ENCODE data around the gene XRCC1. TPM values are rescaled to one million over a fixed set of nuclear protein-coding genes. Genes with fewer than 3 reads are reported as not detected.

The XRCC1 gene
- total RNA-seq, 1 donor from 2014 or later = 20.9 TPM

DNA sequence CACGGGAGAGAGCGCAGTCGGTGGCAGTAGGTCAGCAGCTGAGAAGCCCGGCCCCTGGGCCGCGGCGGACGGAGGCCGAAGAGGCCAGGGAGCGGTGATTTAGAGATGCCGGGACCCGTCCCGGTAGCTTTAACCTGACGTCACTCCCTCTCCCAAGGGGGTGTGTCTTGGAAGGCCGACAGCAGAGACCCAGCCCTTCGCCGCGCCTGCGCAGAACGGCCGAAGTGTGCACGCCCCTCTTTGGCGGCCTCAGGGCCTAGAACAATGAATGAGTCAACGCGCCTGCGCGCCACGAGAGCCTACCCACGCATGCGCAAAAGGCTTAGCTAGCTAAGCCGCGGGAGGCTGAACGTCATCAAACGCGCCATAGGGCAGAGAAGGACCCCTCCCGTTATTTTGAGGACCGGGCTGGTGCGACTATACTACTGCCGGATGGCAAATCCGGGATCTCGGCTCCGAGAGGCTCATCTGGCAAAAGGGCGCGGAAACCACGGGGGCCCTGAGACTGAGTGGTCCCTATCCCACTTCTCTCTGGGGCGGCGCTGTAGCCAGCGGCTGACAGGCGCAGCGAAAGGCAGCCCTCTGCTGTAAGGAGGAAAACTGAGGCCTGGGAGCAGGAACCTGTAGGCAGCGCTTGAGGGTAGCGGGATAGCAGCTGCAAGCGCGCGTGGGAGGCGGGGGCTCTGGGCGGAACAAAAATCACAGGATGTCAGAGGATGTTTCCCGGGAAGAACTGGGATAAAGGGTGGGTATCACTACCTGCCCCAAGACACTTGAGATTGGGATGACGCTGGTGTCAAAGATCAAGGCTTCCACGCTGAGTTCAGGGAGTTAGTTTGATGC is 20.9 kb upstream of the XRCC1 start, which contains the start of the genes IRGQ and ZNF576:
Gene IRGQ (minus strand): TSS at position 136 of the 843 bp plus-strand sequence. CDS start 796 bp downstream, outside the sequence.
Gene ZNF576 (plus strand): TSS at position 597 of the 843 bp plus-strand sequence. CDS start 514 bp downstream, outside the sequence.
- peak; percentile 99 to 100 for DNase-seq (ENCODE audit: extremely low spot score in 2 of 2)
- Histone ChIP-seq H3K4me3 (peak within 1 kb of the TSS; percentile 62 to 64), H3K9me3 (no peaks in the 10 kb centered on the region), H3K27me3 (no peaks in the 10 kb centered on the region), H3K27ac (peak within 1 kb of the TSS; percentile 96), H3K36me3 (peaks cover 0 to 35% of the 10 kb centered on the region in 2 donors), H3K4me1 (peaks cover 39% of the 10 kb centered on the region)
- intact Hi-C loops (cut with DNase I) = no loop called here
- TF ChIP-seq, protein P1, sequence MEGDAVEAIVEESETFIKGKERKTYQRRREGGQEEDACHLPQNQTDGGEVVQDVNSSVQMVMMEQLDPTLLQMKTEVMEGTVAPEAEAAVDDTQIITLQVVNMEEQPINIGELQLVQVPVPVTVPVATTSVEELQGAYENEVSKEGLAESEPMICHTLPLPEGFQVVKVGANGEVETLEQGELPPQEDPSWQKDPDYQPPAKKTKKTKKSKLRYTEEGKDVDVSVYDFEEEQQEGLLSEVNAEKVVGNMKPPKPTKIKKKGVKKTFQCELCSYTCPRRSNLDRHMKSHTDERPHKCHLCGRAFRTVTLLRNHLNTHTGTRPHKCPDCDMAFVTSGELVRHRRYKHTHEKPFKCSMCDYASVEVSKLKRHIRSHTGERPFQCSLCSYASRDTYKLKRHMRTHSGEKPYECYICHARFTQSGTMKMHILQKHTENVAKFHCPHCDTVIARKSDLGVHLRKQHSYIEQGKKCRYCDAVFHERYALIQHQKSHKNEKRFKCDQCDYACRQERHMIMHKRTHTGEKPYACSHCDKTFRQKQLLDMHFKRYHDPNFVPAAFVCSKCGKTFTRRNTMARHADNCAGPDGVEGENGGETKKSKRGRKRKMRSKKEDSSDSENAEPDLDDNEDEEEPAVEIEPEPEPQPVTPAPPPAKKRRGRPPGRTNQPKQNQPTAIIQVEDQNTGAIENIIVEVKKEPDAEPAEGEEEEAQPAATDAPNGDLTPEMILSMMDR (IDR thresholded peaks at IDR 0.05) = no peak
- TF ChIP-seq POLR2A (IDR thresholded peaks at IDR 0.05) = peak; percentile 20 to 90
- peak; percentile 98 to 100 for TF ChIP-seq POLR2AphosphoS5 (IDR thresholded peaks at IDR 0.05; ENCODE audit: insufficient read depth in 1 of 2, low read depth in 1 of 2)

DNA sequence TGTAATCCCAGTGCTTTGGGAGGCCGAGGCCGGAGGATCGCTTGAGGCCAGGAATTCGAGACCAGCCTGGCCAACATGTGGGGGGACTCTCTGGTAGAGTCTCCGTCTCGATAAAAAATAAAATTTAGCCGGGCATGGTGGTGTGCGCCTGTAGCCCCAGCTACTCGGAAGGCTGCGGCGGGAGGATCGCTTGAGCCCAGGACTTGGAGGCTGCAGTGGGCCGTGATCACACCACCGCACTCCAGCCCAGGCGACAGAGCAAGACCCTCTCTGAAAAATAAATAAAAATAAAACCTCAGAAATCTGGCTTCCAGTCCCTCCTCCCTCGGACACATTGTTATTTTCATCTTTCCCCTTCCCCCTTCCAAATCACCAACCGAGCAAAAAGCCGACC is 20.3 kb upstream of the XRCC1 start:
- Histone ChIP-seq H3K36me3 (peaks cover 0 to 38% of the 10 kb centered on the region in 2 donors), H3K9me3 (no peaks in the 10 kb centered on the region), H3K4me1 (peaks cover 39% of the 10 kb centered on the region), H3K4me3 (peak overlapping the region; percentile 52 to 62), H3K27ac (peak overlapping the region; percentile 96), H3K27me3 (no peaks in the 10 kb centered on the region)
- TF ChIP-seq POLR2A (IDR thresholded peaks at IDR 0.05) (no peak), POLR2AphosphoS5 (IDR thresholded peaks at IDR 0.05; ENCODE audit: insufficient read depth in 1 of 2, low read depth in 1 of 2) (no peak)
- TF ChIP-seq, protein P1 (IDR thresholded peaks at IDR 0.05) = peak in 1 of 3 experiments; percentile 13
- intact Hi-C loops (cut with DNase I) = no loop called here
- no peak for DNase-seq (ENCODE audit: extremely low spot score in 2 of 2)

- Histone ChIP-seq H3K4me1 (peaks cover 39% of the 10 kb centered on the region), H3K9me3 (no peaks in the 10 kb centered on the region), H3K4me3 (peak overlapping the region; percentile 52 to 62), H3K27ac (peak overlapping the region; percentile 96), H3K27me3 (no peaks in the 10 kb centered on the region), H3K36me3 (peaks cover 0 to 37% of the 10 kb centered on the region in 2 donors)
- TF ChIP-seq POLR2AphosphoS5 (IDR thresholded peaks at IDR 0.05; ENCODE audit: insufficient read depth in 1 of 2, low read depth in 1 of 2) (no peak), POLR2A (IDR thresholded peaks at IDR 0.05) (no peak)
- TF ChIP-seq, protein P1 (IDR thresholded peaks at IDR 0.05) = peak in 2 of 3 experiments; percentile 35 to 65
- DNase-seq (ENCODE audit: extremely low spot score in 2 of 2) = no peak
- intact Hi-C loops (cut with DNase I) = no loop called here
Observed at GRCh38 chr19:43594710-43595604, 19.6 kb upstream of the XRCC1 start.

- no peaks in the 10 kb centered on the region for H3K9me3 ChIP-seq
- no peak for TF ChIP-seq POLR2A (IDR thresholded peaks at IDR 0.05)
- TF ChIP-seq POLR2AphosphoS5 (IDR thresholded peaks at IDR 0.05; ENCODE audit: insufficient read depth in 1 of 2, low read depth in 1 of 2) = no peak
- TF ChIP-seq, protein P1 (IDR thresholded peaks at IDR 0.05) = no peak
- H3K4me1 ChIP-seq = peaks cover 39% of the 10 kb centered on the region
- H3K4me3 ChIP-seq = peak overlapping the region; percentile 52 to 62
- no peaks in the 10 kb centered on the region for H3K27me3 ChIP-seq
- H3K27ac ChIP-seq = peak overlapping the region; percentile 96
- H3K36me3 ChIP-seq = peaks cover 0 to 33% of the 10 kb centered on the region in 2 donors
- DNase-seq (ENCODE audit: extremely low spot score in 2 of 2) = no peak
- intact Hi-C loops (cut with DNase I) = no loop called here
Observed at GRCh38 chr19:43594081-43594697, 18.9 kb upstream of the XRCC1 start.
